NCI-H146 treated with DMSO at 0.1 percent for 48 hours (cell line): ENCODE measurements around the gene PRPF31.
A peak's percentile ranks its signal among the peaks of the same experiment; 100 is the strongest.
"Not testable (repeated sequence)": the region's sequence is repeated elsewhere in the genome, so short reads cannot be mapped to it uniquely, and the experiment has no call there.

ENCODE experiments used
- DNase-seq: peaks from one replicate; lab custom pipeline; 2025; ENCODE audit not compliant: unreplicated experiment; lab: John Stamatoyannopoulos, UW

Gene PRPF31, protein sequence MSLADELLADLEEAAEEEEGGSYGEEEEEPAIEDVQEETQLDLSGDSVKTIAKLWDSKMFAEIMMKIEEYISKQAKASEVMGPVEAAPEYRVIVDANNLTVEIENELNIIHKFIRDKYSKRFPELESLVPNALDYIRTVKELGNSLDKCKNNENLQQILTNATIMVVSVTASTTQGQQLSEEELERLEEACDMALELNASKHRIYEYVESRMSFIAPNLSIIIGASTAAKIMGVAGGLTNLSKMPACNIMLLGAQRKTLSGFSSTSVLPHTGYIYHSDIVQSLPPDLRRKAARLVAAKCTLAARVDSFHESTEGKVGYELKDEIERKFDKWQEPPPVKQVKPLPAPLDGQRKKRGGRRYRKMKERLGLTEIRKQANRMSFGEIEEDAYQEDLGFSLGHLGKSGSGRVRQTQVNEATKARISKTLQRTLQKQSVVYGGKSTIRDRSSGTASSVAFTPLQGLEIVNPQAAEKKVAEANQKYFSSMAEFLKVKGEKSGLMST

DNA sequence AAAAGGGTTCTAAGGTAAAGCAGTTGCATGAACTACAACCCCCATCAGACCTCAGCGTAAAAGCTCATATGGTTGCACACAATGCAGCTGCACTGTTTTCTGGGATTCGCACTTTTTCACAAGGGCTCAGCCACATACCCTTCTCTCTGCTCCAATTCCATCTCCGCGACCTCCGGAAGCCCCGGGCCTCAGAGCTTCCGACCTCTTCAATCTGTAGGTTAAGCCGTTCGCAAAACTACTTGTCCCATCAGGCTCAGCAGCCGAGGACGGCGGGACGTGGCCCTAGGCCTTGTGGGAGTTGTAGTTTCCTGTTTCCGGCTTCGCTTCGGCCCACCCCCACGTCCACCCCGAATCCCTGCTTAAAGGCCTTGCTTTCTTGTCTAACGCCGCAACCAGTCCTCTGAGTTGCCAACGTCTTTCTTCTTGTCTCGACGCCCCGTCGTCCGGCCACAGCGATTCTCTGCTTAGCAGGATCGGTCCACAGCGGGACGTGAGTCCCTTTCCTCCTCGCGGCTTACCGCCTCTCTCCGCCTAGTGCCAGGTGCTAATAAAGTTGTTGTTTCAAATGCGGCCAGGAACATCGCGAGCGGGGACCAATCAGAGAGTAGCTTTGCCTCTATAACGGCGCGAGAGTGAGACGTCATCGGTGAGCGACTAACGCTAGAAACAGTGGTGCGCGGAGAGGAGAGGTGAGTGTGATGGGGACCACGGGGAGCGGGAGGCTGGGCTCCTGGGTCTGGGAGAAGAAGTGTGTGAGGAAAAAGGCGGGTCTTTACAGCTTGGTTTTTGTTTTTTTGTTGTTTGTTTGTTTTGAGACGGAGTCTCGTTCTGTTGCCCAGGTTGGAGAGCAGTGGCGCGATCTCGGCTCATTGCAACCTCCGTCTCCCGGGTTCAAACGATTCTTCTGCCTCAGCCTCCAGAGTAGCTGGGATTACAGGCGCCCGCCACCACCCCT lies at the start of gene PRPF31, which contains the start of gene TFPT:
PRPF31 (plus strand) TSS at position 646 of the 955 bp plus-strand sequence. CDS start 2,525 bp downstream, outside the sequence.
TFPT (minus strand) TSS at position 549 of the 955 bp plus-strand sequence; CDS start at position 161, 388 bp downstream.
- peak; percentile 96 for DNase-seq

DNA sequence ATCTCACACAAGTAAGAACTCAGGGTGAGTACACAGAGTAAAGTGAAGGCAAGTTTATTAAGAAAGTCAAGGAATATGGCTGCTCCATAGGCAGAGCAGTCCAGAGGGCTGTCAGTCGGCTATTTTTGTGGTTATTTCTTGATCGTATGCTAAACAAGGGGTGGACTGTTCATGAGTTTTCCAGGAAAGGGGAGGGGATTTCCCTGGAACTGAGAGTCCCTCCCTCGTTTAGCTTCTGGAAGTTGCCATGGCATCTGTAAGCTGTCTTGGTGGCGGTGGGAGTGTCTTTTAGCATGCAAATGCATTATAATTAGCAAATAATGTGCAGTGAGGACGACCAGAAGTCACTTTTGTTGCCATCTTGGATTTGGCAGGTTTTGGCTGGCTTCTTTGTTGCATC lies 46.1 kb upstream of the PRPF31 start:
- DNase-seq = no peak

DNA sequence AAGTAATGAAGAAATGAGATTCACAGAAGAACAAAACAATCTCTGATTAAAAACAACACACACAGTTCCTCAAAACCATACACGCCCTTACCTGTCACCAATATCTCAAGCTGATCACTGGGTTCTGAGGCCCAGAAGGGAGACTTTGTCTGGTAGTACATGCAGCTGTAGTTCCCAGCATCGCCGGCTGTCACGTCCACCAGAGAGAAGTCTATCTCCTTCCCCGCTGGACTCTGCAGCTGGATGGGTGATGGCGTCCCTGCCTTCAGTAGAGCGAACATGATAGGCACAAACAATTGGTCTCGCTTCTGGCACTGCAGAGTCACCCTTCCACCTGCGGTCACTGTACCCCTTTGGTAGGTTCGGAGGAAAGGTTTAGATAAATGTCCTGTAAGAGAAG lies 41.7 kb upstream of the PRPF31 start:
- no peak for DNase-seq

DNA sequence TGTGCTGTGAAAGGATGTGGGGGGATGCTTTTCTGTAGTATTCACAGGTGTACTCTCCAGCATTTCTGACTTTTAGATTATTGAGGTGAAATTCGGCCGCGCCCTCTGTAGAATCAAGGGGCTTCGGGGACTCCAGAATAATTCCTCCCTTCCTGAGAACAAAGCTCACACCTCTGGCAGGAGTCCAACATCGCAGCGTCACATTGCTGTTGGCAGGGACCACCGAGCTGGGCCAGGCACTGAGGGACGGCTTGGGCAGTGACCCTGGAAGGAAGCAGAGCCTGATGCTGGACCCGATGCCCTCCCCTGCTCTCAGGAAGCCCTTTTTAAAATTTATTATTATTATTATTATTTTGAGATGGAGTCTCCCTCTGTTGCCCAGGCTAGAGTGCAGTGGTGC lies 40.7 kb upstream of the PRPF31 start:
- no peak for DNase-seq

DNA sequence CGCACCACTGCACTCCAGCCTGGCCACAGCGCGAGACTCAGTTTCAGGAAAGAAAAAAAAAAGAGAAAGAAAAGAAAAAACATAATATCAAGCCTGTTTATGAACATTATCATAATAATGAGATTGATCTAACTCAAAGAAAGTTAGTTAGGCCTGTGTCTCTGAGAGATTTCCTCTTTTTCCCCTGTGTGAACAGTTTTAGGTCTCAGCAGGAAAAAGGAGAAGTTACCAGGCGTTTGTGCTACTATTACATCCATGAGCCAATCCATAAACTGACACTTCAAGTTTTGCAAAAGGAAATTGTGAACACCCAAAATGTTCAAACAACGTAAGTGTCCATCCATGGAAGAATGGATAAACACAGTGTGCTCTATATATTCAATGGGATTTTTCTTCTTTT lies 38.2 kb upstream of the PRPF31 start:
- DNase-seq = no peak

DNA sequence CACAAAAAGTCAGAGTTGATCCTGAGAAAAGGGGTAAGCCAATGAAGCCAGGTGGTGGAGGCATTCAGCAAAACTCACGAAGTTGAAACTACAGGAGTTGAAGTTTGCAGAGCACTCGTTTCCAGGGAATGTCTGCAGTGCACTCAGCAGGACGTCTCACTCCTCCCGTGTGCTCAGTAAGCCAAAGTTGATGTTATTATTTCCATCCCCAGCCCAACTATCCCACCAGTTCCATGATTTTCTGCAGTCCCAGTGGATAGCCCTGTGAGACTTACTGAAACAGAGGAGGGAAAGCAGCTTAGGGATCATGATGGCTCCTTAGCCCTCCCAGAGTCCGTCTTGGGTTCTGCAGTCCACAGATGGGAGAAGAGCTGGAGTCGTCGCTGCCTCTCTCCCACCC lies 34.5 kb upstream of the PRPF31 start, which contains the start of gene TARM1:
TARM1 (minus strand) TSS at position 334 of the 400 bp plus-strand sequence; CDS start at position 309, 25 bp downstream.
- no peak for DNase-seq

DNA sequence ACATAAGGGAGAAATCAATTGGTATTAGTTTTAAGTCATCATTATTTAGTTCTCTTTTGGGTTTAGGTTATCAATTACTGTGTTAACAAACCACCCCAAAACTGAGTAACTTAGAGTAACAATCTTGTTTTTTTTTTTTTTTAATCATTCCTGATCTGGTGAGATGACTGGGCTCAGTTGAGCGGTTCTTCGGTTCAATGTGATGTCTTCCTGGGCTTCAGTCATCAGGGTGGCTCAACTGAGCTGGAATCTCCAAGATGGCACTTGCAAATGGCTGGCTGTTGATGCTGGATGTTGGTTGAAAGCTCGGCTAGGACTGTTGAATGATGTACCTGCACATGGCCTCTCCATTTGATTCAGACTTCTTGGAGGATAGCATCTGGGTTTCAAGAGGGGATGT lies 31.1 kb upstream of the PRPF31 start:
- DNase-seq = no peak

DNA sequence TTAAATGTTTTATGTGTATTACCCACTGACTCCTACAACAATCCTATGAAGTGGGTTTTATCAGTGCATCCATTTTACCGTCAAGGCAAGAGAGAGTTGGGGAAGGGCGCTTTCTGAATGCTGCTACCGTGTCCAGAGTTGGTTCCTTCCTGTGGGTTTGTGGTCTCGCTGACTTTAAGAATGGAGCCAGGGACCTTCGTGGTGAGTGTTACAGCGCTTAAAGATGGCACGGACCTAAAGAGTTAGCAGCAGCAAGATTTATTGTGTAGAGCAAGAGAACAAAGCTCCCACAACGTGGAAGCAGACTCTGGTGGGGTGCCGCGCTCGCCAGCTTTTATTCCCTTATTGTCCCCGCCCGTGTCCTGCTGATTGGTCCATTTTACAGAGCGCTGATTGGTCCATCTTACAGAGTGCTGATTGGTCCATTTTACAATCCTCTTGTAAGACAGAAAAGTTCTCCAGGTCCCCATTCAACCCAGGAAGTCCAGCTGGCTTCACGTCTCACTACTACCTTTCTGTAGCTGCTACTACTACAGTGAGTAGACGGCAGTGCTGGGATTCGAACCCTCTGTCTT lies 21.0 kb upstream of the PRPF31 start:
- no peak for DNase-seq

DNA sequence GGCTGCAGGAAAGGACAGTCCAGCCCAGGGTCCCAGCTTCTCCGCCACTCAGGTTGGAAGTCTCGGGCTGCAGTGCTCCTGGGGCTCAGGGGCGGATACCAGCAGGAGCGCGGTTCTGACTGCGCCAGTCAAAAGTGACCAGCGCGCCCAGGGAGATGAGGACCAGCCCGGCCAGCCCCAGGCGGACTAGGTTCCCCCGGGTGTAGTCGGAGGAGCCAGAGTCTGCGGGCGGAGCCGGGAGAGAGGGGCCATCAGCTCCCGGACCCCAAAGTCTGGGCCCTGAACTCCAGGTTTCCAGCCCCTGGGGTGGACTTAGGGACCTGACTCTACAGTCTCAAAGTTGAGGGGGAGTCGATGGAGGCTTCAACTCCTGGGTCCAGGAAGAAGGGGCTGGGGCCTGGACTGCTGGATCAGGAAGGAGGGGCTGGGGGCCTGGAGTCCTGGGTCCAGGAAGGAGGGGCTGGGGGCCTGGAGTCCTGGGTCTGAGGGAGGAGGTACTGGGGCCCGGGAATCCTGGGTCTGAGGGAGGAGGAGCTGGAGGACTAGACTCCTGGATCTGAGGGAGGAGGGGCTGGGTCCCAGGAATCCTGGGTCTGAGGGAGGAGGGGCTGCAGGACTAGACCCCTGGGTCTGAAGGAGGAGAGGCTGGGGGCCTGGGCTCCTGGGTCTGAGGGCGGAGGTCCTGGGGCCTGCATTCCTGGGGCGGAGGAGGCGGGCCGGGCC lies 20.3 kb upstream of the PRPF31 start:
- DNase-seq = no peak

DNA sequence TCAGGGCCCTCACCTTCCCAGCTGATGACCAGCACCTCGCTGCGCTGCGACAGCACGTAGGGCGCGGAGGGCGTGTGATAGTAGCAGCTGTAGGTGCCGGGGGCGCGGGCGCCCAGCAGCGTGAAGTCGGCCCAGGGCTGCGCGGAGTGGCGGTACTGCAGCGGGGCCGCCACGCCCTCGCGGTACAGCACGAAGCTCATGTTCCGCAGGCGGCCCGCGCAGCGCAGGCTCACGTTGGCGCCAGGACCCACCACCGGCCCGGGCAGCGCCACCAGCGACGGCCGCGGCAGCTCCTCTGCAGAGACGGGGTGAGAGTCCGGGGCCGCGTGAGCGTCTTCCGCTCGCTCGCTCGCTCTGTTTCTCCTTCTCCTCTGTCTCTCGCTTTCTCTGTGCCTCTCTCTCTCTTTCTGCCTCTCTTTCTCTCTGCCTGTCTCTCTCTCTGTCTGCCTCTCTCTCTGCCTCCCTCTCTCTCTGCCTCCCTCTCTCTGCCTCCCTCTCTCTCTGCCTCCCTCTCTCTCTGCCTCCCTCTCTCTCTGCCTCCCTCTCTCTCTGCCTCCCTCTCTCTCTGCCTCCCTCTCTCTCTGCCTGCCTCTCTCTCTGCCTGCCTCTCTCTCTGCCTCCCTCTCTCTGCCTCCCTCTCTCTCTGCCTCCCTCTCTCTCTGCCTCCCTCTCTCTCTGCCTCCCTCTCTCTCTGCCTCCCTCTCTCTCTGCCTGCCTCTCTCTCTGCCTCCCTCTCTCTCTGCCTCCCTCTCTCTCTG lies 19.5 kb upstream of the PRPF31 start:
- DNase-seq = peak; percentile 12

DNA sequence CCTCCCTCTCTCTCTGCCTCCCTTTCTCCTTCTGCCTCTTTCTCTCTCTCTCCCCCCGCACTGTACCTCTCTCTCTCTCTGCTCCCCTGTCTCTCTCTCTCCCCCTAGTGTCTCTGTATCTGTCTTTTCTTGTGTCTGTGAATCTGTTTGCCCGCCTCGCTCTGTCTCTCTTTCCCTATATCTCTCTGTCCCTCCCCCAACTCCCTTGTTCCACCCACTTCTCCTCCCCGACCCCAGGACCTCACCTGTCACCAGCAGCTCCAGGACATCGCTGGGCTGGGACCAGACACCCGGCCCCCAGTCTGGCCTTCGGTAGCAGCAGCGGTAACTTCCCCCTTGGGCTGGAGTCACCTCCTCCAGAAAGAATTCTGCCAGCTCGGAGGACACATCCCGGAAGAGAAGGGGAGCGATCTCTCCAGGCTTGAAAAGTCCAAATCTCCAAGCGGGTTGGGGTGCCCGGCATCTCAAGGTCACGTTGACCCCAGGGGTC lies 18.9 kb upstream of the PRPF31 start:
- no peak for DNase-seq

DNA sequence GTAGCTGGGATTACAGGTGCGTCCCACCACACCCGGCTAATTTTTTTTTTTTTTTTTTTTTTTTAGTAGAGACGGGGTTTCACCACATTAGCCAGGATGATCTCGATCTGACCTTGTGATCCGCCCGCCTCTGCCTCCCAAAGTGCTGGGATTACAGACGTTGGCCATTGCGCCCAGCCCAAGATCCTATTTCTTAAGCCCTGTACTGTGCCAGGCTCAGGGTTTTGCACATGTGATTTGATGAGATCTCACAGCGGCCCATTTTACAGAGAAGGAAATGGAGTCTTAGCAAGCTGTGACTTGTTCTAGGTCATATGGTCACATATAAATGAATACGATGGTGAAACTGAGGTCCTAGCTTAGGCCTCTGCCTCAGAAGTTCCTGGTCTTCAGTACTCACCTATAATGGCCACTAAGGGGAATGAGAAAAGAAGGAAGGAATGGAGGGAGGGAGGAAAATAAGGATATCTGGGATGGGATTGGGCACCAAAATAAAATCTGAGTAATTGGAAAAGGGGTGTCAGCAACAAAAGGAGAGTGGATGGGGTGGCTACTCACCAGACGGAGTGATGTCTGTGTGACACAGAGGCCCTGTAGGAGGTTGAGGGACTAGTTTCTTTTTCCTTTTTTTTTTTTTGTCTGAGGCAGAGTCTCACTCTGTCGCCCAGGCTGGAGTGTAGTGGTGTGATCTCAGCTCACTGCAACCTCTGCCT lies 16.2 kb upstream of the PRPF31 start:
- no peak for DNase-seq

DNA sequence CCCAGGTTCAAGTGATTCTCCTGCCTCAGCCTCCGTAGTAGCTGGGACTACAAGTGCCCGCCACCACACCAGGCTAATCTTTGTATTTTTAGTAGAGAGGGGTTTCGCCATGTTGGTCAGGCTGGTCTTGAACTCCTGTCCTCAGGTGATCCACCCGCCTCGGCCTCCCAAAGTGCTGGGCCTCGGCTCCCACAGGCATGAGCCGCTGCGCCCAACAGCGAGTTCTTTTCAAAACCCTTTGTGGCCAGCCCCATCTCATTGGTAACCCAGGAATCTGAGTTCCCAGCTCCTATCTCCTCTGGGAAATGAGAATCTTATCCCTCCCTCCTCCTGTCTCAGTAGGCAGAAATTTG lies 15.7 kb upstream of the PRPF31 start:
- DNase-seq = not testable (repeated sequence)

DNA sequence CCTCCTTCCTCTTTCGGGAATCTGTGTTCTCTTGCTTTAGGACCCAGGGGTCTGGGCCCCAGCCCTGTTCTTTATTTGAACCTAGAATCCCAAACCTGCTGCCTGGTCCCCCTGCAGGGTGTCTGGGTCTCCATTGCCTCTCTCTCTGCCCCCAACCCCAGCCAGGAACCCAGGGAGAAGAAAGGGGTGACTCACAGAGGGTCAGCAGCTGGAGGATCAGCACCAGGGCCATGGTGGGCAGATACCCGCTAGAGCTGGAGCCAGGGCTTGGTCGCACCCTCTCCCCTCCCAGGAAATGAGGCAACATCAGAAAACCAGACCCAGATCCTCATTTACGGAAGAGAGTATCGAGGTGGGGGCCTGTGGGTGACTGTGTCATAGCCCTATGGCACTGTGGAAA lies 15.0 kb upstream of the PRPF31 start, which contains the start of gene OSCAR:
OSCAR (minus strand) TSS at position 243 of the 400 bp plus-strand sequence; CDS start at position 232, 11 bp downstream.
- no peak for DNase-seq

DNA sequence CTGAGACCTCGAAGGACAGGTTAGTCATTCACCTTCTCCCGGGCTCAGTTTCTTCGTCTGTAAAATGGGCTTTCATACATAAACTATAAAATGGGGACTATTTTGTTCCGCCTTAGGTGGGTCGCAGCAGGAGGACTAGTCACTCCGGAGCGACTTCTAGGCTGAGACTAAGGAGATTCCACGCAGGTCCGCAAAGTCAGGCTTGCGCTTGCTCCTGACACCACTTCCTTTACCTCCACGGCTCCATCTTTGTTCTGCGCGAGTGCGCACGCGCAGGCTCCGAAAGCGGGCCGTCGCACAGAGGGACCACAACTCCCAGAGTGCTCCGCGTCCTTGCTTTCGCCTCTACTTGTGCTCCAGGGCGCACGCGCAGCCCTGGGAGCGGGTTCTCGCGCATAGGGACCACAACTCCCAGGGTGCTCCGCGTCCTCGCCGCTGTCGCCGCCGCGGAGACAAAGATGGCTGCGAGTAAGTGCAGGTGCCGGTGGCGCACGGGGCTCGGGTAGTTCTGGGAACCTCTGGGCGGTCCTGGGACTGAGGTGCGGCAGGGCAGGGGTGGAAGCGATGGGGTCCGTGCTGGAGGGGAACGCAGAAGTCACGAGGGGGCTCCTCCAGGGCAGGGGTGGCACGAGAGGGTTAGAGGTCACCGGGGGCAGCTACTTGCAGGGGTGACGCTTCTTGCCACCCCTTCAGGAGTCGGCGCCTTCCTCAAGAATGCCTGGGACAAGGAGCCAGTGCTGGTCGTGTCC lies 13.0 kb upstream of the PRPF31 start, which contains the start of gene NDUFA3:
NDUFA3 (plus strand) TSS at position 435 of the 749 bp plus-strand sequence; CDS start at position 459, 24 bp downstream.
- DNase-seq = peak; percentile 97

DNA sequence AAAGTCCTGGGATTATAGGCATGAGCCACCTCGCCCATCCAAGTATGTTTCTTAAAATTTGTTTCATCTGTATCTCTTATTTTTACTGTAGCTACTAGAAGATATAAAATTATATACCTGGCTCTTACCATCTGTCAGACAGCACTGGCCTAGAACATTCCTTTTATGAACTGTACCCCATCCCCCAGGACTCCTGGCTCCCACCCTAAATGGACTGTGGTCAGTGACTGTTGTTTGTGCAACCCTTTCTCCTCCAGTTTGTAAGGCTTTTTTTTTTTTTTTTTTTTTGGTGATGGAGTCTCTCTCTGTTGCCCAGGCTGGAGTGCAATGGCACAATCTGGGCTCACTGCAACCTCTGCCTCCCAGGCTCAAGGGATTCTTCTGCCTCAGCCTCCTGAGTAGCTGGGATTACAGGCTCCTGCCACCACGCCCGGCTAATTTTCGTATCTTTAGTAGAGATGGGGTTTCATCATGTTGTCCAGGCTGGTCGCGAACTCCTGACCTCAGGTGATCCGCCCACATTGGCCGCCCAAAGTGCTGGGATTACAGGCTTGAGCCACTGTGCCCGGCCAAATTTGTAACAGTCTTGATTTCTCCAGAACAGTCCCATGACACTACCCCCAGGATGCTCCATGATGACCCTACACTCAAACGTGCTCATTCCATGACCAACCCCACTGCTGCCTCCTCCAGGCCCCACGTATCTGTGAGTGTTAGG lies 10.4 kb upstream of the PRPF31 start:
- no peak for DNase-seq

DNA sequence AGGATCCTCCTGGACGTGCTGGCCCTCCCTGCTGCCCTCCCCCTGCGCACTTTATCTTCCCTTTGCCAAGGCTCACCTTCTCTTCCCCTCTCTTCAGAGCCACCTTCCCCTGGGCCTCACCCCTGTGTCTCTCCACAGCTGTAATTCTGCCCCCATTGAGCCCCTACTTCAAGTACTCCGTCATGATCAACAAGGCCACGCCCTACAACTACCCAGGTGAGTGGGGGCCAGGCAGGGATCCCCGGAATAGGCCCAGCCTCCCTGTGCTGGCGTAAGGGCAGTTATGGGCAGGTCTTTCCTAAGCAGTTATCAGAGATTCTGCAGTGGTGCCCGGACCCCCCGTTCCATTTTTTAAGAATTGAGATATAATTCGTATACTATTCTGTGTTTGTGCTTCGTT lies 9.8 kb upstream of the PRPF31 start:
- DNase-seq = no peak
